Purkinje cell (primary cell): ENCODE data around the gene GLB1L2. TPM values are rescaled to one million over a fixed set of nuclear protein-coding genes. Genes with fewer than 3 reads are reported as not detected.

Experiments used
- polyA plus RNA-seq: library from polyadenylated mRNA; unstranded; fragments of >200 nt; fragmentation: Nextera tagmentation; gene quantifications from 2 replicates; pipeline ENCODE4 v1.2.1, GENCODE V29; 2014

Gene GLB1L2
- 2.1 and 4.9 TPM in 2 replicates for polyA plus RNA-seq

GRCh38 chr11:134331354-134332188 is at the start of gene GLB1L2:
Gene GLB1L2, plus strand, starts transcription at chr11:134331988. Its CDS starts 74 bp downstream, at chr11:134332062.

GRCh38 chr11:134412203-134413042 is 80.6 kb downstream of the GLB1L2 start, which contains the start of gene B3GAT1:
Gene B3GAT1, minus strand, starts transcription at chr11:134412242. Its CDS starts 24,583 bp downstream, at chr11:134387659.

Other genes starting within 250 kb of the GLB1L2 start
- gene NCAPD3, start 108.0 kb upstream of the GLB1L2 start, polyA plus RNA-seq = 6.1 and 7.0 TPM in 2 replicates
- 64.4 and 73.2 TPM in 2 replicates for gene VPS26B, start 107.3 kb upstream of the GLB1L2 start, polyA plus RNA-seq
- gene THYN1, start 78.6 kb upstream of the GLB1L2 start, polyA plus RNA-seq = 156 and 165 TPM in 2 replicates
- gene ACAD8, start 78.4 kb upstream of the GLB1L2 start, polyA plus RNA-seq = 31.1 and 39.1 TPM in 2 replicates
- gene GLB1L3, start 55.6 kb upstream of the GLB1L2 start, polyA plus RNA-seq = 0.59 and 0.69 TPM in 2 replicates
- 24.6 and 25.4 TPM in 2 replicates for gene B3GAT1, start 80.3 kb downstream of the GLB1L2 start, polyA plus RNA-seq